Measurements from ENCODE around the gene CHD5. TPM values are rescaled to one million over a fixed set of nuclear protein-coding genes. Genes with fewer than 3 reads are reported as not detected.

CHD5 gene
- total and polyA plus RNA-seq, 12 donors = 0.01 to 0.78 (median 0.17) TPM

GRCh38 chr1:6157132-6157527 lies 23.0 kb downstream of the CHD5 start:
- Histone ChIP-seq H3K27me3 (peaks cover 0 to 36% (median 21%) of the 10 kb centered on the region in 7 donors), H3K27ac (no peak overlapping the region), H3K36me3 (no peaks in the 10 kb centered on the region), H3K4me1 (peaks cover 0 to 7% (median 0%) of the 10 kb centered on the region in 9 donors), H3K4me3 (no peak overlapping the region), H3K9me3 (no peaks in the 10 kb centered on the region)
- intact Hi-C loops (cut with DNase I) = loop anchor here in 2 of 10 donors (10.0 kb wide), 2 partner anchors 52 to 498 kb away; no protein-coding TSS in a partner anchor
- DNase-seq = no peak
- no peak for TF ChIP-seq CTCF (IDR thresholded peaks at IDR 0.05)
- ATAC-seq = no peak
- 55 to 74% methylated on average over 2 of the region's 2 CpGs for WGBS, 2 donors

DNA sequence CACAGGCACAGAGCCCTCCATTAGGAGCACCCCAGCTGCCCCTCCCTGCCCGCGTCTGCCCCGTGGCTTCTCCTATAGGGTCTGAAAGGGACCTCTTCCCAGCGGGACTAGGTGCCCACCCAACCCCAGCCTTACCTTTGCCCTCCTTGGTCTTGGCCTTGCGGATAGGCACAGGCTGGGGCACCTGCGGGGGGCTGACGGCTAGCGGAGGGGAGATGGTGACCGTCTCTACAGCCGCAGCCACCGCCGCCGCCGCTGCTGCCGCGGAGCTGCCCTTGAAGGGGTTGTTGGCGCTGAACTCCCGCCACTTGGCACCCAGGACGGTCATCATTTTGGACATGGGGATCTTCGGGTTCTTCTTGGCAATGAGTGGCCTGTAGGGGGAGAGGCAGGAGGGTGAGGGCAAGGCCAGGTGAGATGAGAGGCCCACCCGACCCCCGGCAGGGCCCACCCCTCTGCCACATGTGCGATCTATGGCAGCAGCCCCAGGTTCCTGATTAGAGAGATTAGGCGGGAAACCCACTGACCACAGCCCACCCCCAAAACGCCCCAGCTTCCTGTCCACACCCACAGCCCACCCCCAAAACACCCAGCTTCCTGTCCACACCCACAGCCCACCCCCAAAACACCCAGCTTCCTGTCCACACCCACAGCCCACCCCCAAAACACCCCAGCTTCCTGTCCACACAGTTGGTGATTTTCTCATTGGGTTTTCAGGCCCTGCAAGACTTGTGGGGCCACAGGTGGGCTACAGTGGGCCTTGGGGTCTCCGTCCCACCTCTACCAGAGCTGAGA lies 25.4 kb downstream of the CHD5 start:
- no peaks in the 10 kb centered on the region for H3K36me3 ChIP-seq
- no peak for TF ChIP-seq CTCF (IDR thresholded peaks at IDR 0.05)
- H3K27me3 ChIP-seq = peaks cover 0 to 22% (median 6%) of the 10 kb centered on the region in 7 donors
- H3K4me1 ChIP-seq = no peaks in the 10 kb centered on the region
- H3K27ac ChIP-seq = no peak overlapping the region
- intact Hi-C loops (cut with DNase I) = loop anchor here in 2 of 10 donors (10.0 kb wide), 2 partner anchors 50 to 500 kb away; no protein-coding TSS in a partner anchor
- WGBS, 2 donors = 81 to 85% methylated on average over 26 of the region's 26 CpGs
- no peak overlapping the region for H3K4me3 ChIP-seq
- H3K9me3 ChIP-seq = no peaks in the 10 kb centered on the region
- DNase-seq (no peak), ATAC-seq (peak in 1 of 8 donors; percentile 12)

DNA sequence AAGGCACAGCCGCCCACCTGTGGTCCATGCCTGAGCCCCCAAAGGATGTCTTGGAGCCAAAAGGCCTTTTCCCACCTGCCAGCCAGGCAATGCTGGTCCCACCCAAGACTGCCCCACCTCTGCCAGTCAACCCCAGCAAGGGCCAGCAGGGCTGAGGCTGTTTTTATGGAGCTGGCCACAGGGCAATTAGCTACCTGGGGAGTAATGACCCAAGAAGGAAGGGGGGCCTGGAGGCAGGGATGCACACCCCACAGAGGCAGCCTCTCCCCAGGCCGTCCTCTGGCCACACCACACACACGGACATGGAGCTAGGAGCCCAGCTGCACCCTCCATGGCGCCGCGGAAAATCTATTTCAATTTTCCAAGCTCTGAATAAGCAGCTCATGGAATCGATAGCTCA lies 27.2 kb downstream of the CHD5 start:
- Histone ChIP-seq H3K36me3 (no peaks in the 10 kb centered on the region), H3K27me3 (peaks cover 4 to 35% (median 19%) of the 10 kb centered on the region in 7 donors), H3K4me1 (peaks cover 0 to 9% (median 5%) of the 10 kb centered on the region in 9 donors), H3K4me3 (no peak overlapping the region), H3K9me3 (no peaks in the 10 kb centered on the region), H3K27ac (no peak overlapping the region)
- DNase-seq = no peak
- TF ChIP-seq CTCF (IDR thresholded peaks at IDR 0.05) = no peak
- ATAC-seq = no peak
- intact Hi-C loops (cut with DNase I) = loop anchor here in 2 of 10 donors (10.0 kb wide), 2 partner anchors 48 to 502 kb away; no protein-coding TSS in a partner anchor
- WGBS, 2 donors = 68 to 78% methylated on average over 7 of the region's 7 CpGs

DNA sequence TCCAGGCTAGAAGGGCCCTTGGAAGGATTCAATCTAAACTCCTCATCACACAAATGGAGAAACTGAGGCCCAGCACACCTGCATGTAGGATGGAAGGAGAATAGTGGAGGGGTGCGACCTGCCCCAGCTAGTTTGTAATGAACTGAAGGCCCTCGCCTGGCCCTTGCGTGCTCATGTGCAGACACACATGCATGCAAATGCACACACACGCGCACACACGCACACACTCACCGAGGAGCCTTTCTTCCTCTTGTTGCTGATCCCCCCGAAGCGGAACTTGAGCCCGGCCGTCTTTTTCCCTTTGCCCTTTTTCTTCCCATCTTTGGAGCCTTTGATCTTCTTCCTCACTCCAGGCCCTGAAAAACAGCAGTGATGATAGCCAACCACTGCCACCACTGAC lies 27.9 kb downstream of the CHD5 start:
- peaks cover 8 to 41% (median 26%) of the 10 kb centered on the region in 7 donors for H3K27me3 ChIP-seq
- peaks cover 0 to 9% (median 5%) of the 10 kb centered on the region in 9 donors for H3K4me1 ChIP-seq
- no peak overlapping the region for H3K4me3 ChIP-seq
- no peaks in the 10 kb centered on the region for H3K9me3 ChIP-seq
- no peak for ATAC-seq
- WGBS, 2 donors = 70 to 75% methylated on average over 11 of the region's 11 CpGs
- H3K27ac ChIP-seq = no peak overlapping the region
- H3K36me3 ChIP-seq = no peaks in the 10 kb centered on the region
- intact Hi-C loops (cut with DNase I) = loop anchor here in 2 of 10 donors (10.0 kb wide), 2 partner anchors 47 to 503 kb away; no protein-coding TSS in a partner anchor
- DNase-seq = no peak
- no peak for TF ChIP-seq CTCF (IDR thresholded peaks at IDR 0.05)
